ENCODE data around the gene SEMA5B.

SEMA5B gene

GRCh38 chr3:123072152-123072551 is 44.6 kb upstream of the SEMA5B start:
- Histone ChIP-seq H3K9ac (ENCODE audit: low read length) (no peak overlapping the region), H2AFZ (ENCODE audit: low read length) (no peak overlapping the region), H3K27me3 (ENCODE audit: insufficient read depth, low read length) (no peaks in the 10 kb centered on the region), H4K20me1 (ENCODE audit: insufficient read depth, low read length) (no peaks in the 10 kb centered on the region), H3K79me2 (ENCODE audit: insufficient read depth, low read length) (peaks cover 5% of the 10 kb centered on the region; the same call in 1 of the 2 replicates), H3F3A (ENCODE audit: insufficient read depth, low read length) (no peaks in the 10 kb centered on the region), H3K27ac (ENCODE audit: low read depth, low read length, poor library complexity, severe bottlenecking) (no peak overlapping the region), H3K4me3 (ENCODE audit: low read depth, low read length, poor library complexity, severe bottlenecking) (no peak overlapping the region), H3K36me3 (ENCODE audit: insufficient read depth, low read length) (0 out of 2 replicates have a peak, but pooled peaks cover 4% of the 10 kb centered on the region), H3K9me2 (ENCODE audit: low read depth, low read length) (no peaks in the 10 kb centered on the region), H3K4me2 (ENCODE audit: low read length) (no peak overlapping the region), H3K4me1 (ENCODE audit: insufficient read depth, low read length, severe bottlenecking) (peaks cover 12% of the 10 kb centered on the region), H3K9me3 (ENCODE audit: low read length) (no peaks in the 10 kb centered on the region)
- TF ChIP-seq EZH2 (IDR thresholded peaks at IDR 0.05; ENCODE audit: borderline replicate concordance, low read length), result no peak
- no peak for TF ChIP-seq CTCF (IDR thresholded peaks at IDR 0.05; ENCODE audit: low read length)

GRCh38 chr3:123071581-123071980 is 44.0 kb upstream of the SEMA5B start:
- H3K9ac ChIP-seq (ENCODE audit: low read length), result no peak overlapping the region
- peaks cover 12% of the 10 kb centered on the region for H3K4me1 ChIP-seq (ENCODE audit: insufficient read depth, low read length, severe bottlenecking)
- no peak overlapping the region for H3K4me2 ChIP-seq (ENCODE audit: low read length)
- no peaks in the 10 kb centered on the region for H3K9me2 ChIP-seq (ENCODE audit: low read depth, low read length)
- no peaks in the 10 kb centered on the region for H4K20me1 ChIP-seq (ENCODE audit: insufficient read depth, low read length)
- no peak for TF ChIP-seq CTCF (IDR thresholded peaks at IDR 0.05; ENCODE audit: low read length)
- TF ChIP-seq EZH2 (IDR thresholded peaks at IDR 0.05; ENCODE audit: borderline replicate concordance, low read length), result no peak
- H3K79me2 ChIP-seq (ENCODE audit: insufficient read depth, low read length), result peaks cover 5% of the 10 kb centered on the region; the same call in 1 of the 2 replicates
- H3K9me3 ChIP-seq (ENCODE audit: low read length), result no peaks in the 10 kb centered on the region
- H2AFZ ChIP-seq (ENCODE audit: low read length), result no peak overlapping the region
- H3K4me3 ChIP-seq (ENCODE audit: low read depth, low read length, poor library complexity, severe bottlenecking), result no peak overlapping the region
- H3F3A ChIP-seq (ENCODE audit: insufficient read depth, low read length), result no peaks in the 10 kb centered on the region
- H3K36me3 ChIP-seq (ENCODE audit: insufficient read depth, low read length), result 0 out of 2 replicates have a peak, but pooled peaks cover 4% of the 10 kb centered on the region
- no peak overlapping the region for H3K27ac ChIP-seq (ENCODE audit: low read depth, low read length, poor library complexity, severe bottlenecking)
- H3K27me3 ChIP-seq (ENCODE audit: insufficient read depth, low read length), result no peaks in the 10 kb centered on the region

GRCh38 chr3:123071146-123071545 is 43.6 kb upstream of the SEMA5B start:
- Histone ChIP-seq H3K79me2 (ENCODE audit: insufficient read depth, low read length) (peaks cover 5% of the 10 kb centered on the region; the same call in 1 of the 2 replicates), H3F3A (ENCODE audit: insufficient read depth, low read length) (no peaks in the 10 kb centered on the region), H3K9ac (ENCODE audit: low read length) (no peak overlapping the region)

More at GRCh38 chr3:123071146-123071545, 43.6 kb upstream of the SEMA5B start:
- Histone ChIP-seq H2AFZ (ENCODE audit: low read length) (no peak overlapping the region), H3K9me3 (ENCODE audit: low read length) (no peaks in the 10 kb centered on the region), H3K27ac (ENCODE audit: low read depth, low read length, poor library complexity, severe bottlenecking) (no peak overlapping the region), H3K4me3 (ENCODE audit: low read depth, low read length, poor library complexity, severe bottlenecking) (no peak overlapping the region), H3K9me2 (ENCODE audit: low read depth, low read length) (no peaks in the 10 kb centered on the region), H3K4me2 (ENCODE audit: low read length) (no peak overlapping the region), H3K27me3 (ENCODE audit: insufficient read depth, low read length) (no peaks in the 10 kb centered on the region), H3K4me1 (ENCODE audit: insufficient read depth, low read length, severe bottlenecking) (peaks cover 12% of the 10 kb centered on the region), H4K20me1 (ENCODE audit: insufficient read depth, low read length) (no peaks in the 10 kb centered on the region), H3K36me3 (ENCODE audit: insufficient read depth, low read length) (0 out of 2 replicates have a peak, but pooled peaks cover 4% of the 10 kb centered on the region)
- TF ChIP-seq CTCF (IDR thresholded peaks at IDR 0.05; ENCODE audit: low read length) (no peak), EZH2 (IDR thresholded peaks at IDR 0.05; ENCODE audit: borderline replicate concordance, low read length) (no peak)
